ENCODE results near the gene SLC25A13.

GRCh38 chr7:96327429-96327828 is 5.5 kb upstream of the SLC25A13 start:
- TF ChIP-seq CBFB (CRISPR knock-in tag; IDR thresholded peaks at IDR 0.05; ENCODE audit: low read depth) (no peak), CTCF (IDR thresholded peaks at IDR 0.05) (no peak), ATF3 (CRISPR knock-in tag; conservative IDR thresholded peaks at IDR 0.05) (no peak), STAT6 (CRISPR knock-in tag; conservative IDR thresholded peaks at IDR 0.05; ENCODE audit: low read depth) (no peak), CREB1 (CRISPR knock-in tag; IDR thresholded peaks at IDR 0.05) (no peak)
